Lower leg skin (tissue), 4 donors: ENCODE measurements around the gene HOGA1. TPM values are rescaled to one million over a fixed set of nuclear protein-coding genes. Genes with fewer than 3 reads are reported as not detected.
A peak's percentile ranks its signal among the peaks of the same experiment; 100 is the strongest.
"Not testable (repeated sequence)": the region's sequence is repeated elsewhere in the genome, so short reads cannot be mapped to it uniquely, and the experiment has no call there.

ENCODE experiments used
- DNase-seq, 2 donors: peaks; one replicate each; pipeline ENCODE4 v3.0.0-alpha.2; 2019; ENCODE audit warnings: low spot score in 2 of 2
- H3K4me3 ChIP-seq: fragments of 200-600 bp; sonication (generic); 2 replicates; pipeline ENCODE4 v1.5.1; 2017; ENCODE audit warnings: mild to moderate bottlenecking, low read depth; ENCODE audit not compliant: poor library complexity, severe bottlenecking
- POLR2A ChIP-seq, 2 donors: fragments of 450-650 bp; IDR thresholded peaks; one replicate each; pipeline ENCODE4 v1.6.1; 2016 to 2017; ENCODE audit warnings: antibody characterized with exemption in 2 of 2, mild to moderate bottlenecking in 1 of 2, moderate library complexity in 1 of 2
- WGBS, 2 donors: methylation state at CpG; one replicate each; pipeline ENCODE4 v1.1.5; 2018; 5-methylcytosine and 5-hydroxymethylcytosine counted together
- intact Hi-C: fragments of 100-400 bp; cut with DNase I; formaldehyde crosslinking; loops from one replicate; pipeline ENCODE4 v1.15.0; 2023; ENCODE audit warnings: low total_unique reads
- total RNA-seq, 4 donors: library from RNA; depleted of rRNA; stranded (reverse); fragments of >200 nt; gene quantifications; one replicate each; pipeline ENCODE4 v1.1.0, GENCODE V29; 2016
- TF ChIP-seq, protein P1 (sequence below), 3 donors: fragments of 450-650 bp; IDR thresholded peaks; one replicate each; pipeline ENCODE4 v1.5.1; 2016; ENCODE audit warnings: antibody characterized with exemption in 3 of 3, mild to moderate bottlenecking in 3 of 3, moderate library complexity in 2 of 3

The HOGA1 gene
- total RNA-seq, 4 donors from 2014 or later, result 1.3 to 3.6 (median 2.1) TPM

DNA sequence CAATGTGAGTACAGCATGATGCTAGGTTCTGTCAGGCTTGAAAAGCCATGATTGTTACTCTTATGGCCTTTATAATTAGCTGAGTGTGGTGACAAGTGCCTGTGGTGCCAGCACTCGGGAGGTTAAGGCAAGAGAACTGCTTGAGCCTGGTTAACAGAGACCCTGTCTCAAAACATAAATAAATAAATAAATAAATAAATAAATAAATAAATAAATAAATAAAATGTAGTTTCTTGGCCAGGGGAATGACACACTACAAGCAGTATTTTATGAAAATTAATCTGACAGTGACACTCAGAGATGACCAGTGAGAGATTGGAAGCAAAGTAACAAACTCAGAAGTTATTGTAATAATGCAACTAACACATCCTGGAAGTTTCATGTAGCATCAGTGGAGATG lies 51.4 kb downstream of the HOGA1 start:
- no peak for DNase-seq
- intact Hi-C loops, result no loop called here
- 88 to 100% methylated on average over 1 of the region's 1 CpG for WGBS, 2 donors
- TF ChIP-seq POLR2A (IDR thresholded peaks at IDR 0.05), result no peak
- TF ChIP-seq, protein P1, sequence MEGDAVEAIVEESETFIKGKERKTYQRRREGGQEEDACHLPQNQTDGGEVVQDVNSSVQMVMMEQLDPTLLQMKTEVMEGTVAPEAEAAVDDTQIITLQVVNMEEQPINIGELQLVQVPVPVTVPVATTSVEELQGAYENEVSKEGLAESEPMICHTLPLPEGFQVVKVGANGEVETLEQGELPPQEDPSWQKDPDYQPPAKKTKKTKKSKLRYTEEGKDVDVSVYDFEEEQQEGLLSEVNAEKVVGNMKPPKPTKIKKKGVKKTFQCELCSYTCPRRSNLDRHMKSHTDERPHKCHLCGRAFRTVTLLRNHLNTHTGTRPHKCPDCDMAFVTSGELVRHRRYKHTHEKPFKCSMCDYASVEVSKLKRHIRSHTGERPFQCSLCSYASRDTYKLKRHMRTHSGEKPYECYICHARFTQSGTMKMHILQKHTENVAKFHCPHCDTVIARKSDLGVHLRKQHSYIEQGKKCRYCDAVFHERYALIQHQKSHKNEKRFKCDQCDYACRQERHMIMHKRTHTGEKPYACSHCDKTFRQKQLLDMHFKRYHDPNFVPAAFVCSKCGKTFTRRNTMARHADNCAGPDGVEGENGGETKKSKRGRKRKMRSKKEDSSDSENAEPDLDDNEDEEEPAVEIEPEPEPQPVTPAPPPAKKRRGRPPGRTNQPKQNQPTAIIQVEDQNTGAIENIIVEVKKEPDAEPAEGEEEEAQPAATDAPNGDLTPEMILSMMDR (IDR thresholded peaks at IDR 0.05), result no peak
- H3K4me3 ChIP-seq, result no peak overlapping the region

DNA sequence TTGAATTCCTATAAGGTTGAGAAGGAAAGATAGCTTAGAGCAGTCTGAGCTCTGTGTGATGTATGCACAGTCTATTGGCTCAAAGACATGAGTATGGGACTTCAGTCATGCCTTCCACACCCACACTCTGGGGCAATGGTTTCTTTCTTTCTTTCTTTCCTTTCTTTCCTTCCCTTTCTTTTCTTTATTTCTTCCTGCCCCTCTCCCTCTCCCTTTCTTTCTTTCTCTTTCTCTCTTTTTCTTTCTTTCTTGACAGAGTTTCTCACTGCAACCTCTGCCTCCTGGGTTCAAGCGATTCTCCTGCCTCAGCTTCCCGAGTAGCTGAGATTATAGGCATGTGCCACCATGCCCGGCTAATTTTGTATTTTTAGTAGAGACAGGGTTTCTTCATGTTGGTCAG lies 54.9 kb downstream of the HOGA1 start:
- WGBS, 2 donors, result 81 to 83% methylated on average over 3 of the region's 3 CpGs
- H3K4me3 ChIP-seq, DNase-seq, intact Hi-C loops: not testable (repeated sequence)

DNA sequence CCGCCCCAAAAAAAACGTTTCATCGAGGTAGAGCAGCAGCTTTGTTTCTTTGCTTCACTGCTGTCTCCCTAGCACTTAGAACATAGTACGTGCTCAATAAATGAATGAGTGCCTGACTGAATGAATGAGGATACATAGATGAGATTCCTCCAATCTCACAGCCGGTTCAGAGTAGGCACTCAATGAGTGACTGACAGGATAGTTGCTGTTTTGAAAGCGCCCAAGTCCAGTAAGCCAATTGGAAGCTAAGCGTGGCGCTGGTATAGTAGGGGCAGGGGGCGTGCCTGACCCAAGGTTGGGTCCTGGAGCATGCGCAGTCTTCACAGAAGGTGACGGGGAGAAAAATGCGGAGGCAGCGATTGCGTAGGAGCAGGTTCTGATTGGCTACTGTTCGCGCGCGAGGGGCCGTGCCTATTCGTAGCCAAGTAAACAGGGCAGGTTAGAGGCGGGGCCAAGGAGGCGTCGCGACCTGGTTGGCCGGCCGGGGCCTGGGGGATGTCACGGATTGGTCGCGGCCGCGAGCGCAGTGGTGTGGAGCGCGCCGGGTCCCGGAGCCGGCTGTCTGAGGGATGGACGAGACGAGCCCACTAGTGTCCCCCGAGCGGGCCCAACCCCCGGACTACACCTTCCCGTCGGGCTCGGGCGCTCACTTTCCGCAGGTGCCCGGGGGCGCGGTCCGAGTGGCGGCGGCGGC lies 56.1 kb downstream of the HOGA1 start, which contains the start of gene PI4K2A:
PI4K2A (plus strand) TSS at position 498 of the 694 bp plus-strand sequence; CDS start at position 570, 72 bp downstream.
- TF ChIP-seq POLR2A (IDR thresholded peaks at IDR 0.05), result peak in 1 of 2 donors; percentile 11
- TF ChIP-seq, protein P1 (IDR thresholded peaks at IDR 0.05), result no peak
- WGBS, 2 donors, result 3 to 4% methylated on average over 41 to 51 of the region's 54 CpGs
- peak; percentile 99 to 100 for DNase-seq
- intact Hi-C loops, result no loop called here
- peak within 1 kb of the TSS; percentile 84 for H3K4me3 ChIP-seq

DNA sequence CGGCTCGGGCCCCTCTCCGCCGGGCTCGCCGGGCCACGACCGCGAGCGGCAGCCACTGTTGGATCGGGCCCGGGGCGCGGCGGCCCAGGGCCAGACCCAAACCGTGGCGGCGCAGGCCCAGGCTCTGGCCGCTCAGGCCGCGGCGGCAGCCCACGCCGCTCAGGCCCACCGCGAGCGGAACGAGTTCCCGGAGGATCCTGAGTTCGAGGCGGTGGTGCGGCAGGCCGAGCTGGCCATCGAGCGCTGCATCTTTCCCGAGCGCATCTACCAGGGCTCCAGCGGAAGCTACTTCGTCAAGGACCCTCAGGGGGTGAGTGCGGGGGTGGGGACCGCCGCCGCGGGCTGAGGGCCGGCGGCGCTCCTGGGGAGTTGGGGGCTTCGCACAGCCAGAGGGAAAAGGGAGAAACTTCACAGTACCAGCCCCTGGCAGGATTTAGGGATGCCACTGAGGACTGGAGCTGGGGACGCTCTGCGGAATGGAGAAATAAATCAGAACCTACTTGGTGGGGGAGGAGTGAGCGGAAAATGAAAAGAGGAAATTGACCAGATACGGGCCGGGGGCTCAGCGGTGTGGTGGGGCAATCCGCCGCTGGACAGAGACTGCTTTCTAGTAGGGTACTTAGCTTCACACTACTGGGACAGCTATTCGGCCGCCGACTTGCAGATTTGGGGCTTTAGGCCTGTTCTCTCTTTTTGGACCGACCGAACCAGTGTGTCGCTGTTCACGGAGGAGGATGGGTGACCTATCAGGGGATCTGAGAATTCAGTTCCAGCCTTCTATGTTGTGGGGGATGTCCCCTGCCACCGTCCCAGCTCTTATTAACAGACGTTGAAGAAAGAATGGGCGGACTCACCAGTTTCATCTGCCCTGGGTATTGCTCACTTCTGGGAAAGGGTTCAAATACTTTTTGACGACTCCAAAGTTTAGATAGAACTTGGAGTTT lies 57.0 kb downstream of the HOGA1 start:
- no peak for TF ChIP-seq POLR2A (IDR thresholded peaks at IDR 0.05)
- TF ChIP-seq, protein P1 (IDR thresholded peaks at IDR 0.05), result no peak
- DNase-seq, result peak; percentile 33 to 90
- peak overlapping the region; percentile 84 for H3K4me3 ChIP-seq
- intact Hi-C loops, result no loop called here
- whole genome bisulfite sequencing, 2 donors, result 1% methylated on average over 38 to 41 of the region's 67 CpGs

DNA sequence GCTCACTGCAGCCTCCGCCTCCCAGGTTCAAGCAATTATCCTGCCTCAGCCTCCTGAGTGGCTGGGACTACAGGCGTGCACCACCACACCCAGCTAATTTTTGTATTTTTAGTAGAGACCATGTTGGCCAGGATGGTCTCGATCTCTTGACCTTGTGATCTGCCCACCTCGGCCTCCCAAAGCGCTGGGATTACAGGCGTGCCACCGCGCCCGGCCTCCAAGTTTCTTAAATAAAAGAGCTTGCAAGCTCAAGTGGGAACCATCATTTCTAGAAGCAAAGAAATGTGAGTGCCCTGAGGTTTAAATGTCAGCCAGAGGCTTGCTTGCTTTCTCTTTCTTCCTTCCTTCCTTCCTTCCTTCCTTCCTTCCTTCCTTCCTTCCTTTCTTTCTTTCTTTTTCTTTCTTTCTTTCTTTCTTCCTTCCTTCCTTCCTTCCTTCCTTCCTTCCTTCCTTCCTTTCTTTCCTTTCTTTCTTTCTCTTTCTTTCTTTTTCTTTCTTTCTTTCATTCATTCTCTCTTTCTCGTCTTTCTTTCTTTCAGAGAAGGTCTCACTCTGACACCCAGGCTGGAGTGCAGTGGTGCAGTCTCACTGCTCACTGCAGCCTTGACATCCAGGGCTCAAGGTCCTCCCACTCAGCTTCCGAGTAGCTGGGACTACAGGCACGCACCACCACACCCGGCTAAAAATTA lies 58.4 kb downstream of the HOGA1 start:
- H3K4me3 ChIP-seq, DNase-seq, intact Hi-C loops: not testable (repeated sequence)
- 94% methylated on average over 13 of the region's 13 CpGs for WGBS, 2 donors

DNA sequence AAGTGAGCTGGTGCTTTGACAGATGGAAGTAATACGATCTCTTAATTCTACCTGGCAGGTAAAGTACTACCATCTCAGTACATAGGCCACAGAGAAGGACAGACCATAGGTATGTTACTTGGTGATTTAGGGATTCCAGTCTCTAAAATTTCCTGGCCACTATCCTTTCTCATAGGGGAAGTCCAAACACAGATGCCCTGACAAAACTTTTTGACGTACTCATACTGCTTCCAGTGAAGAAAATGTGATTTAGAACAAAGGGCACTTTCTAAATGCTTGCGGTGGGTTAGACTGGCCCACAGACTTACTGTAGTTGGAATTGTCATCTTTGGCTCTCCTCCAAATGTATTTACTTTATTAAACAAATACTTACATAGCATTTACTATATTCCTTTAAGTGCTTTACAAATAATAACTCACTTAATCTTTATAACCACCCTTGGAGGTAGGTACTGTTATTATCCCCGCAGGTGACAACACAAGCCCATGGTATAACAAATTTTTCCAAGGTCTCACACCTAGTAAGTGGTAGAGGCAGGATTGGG lies 59.3 kb downstream of the HOGA1 start:
- no peak overlapping the region for H3K4me3 ChIP-seq
- 89 to 94% methylated on average over 4 of the region's 4 CpGs for WGBS, 2 donors
- TF ChIP-seq, protein P1 (IDR thresholded peaks at IDR 0.05), result no peak
- no peak for TF ChIP-seq POLR2A (IDR thresholded peaks at IDR 0.05)
- DNase-seq, result no peak
- intact Hi-C loops, result no loop called here
